H1 (cell line): Measurements from ENCODE around the gene DCTN3. TPM values are rescaled to one million over a fixed set of nuclear protein-coding genes. Genes with fewer than 3 reads are reported as not detected.

Experiments used
- CHD1 ChIP-seq: IDR thresholded peaks from 2 replicates; pipeline ENCODE4 v1.6.1; 2012; ENCODE audit warnings: low read depth, low read length, improper control_type of control experiment
- CHD2 ChIP-seq: IDR thresholded peaks from 2 replicates; pipeline ENCODE4 v1.6.1; 2012; ENCODE audit warnings: low read length, improper control_type of control experiment
- EP300 ChIP-seq, 2 experiments: IDR thresholded peaks; 1 replicate in 1 of 2; 2 replicates in 1 of 2; pipeline ENCODE4 v1.6.1; 2011 to 2012; ENCODE audit warnings: low read depth in 2 of 2, low read length in 2 of 2, mild to moderate bottlenecking in 2 of 2, borderline replicate concordance in 1 of 2, inconsistent platforms in 1 of 2, moderate library complexity in 1 of 2
- EZH2 ChIP-seq: fragments of 200-600 bp; sonication (generic); IDR thresholded peaks from 2 replicates; pipeline ENCODE4 v1.7.1; 2012; ENCODE audit warnings: low read depth, mild to moderate bottlenecking, moderate library complexity, low read length, inconsistent platforms; ENCODE audit not compliant: severe bottlenecking
- HDAC2 ChIP-seq, 2 experiments: fragments of 300-600 bp in 1 of 2; sonication (generic) in 1 of 2; IDR thresholded peaks; 2 replicates each; pipeline ENCODE4 v1.6.1; 2011 to 2012; ENCODE audit warnings: low read depth in 2 of 2, low read length in 2 of 2, mild to moderate bottlenecking in 2 of 2, moderate library complexity in 2 of 2, borderline replicate concordance in 1 of 2, inconsistent platforms in 1 of 2
- JUN ChIP-seq: IDR thresholded peaks from 2 replicates; pipeline ENCODE4 v1.6.1; 2011; ENCODE audit warnings: low read depth, mild to moderate bottlenecking, improper control_type of control experiment, low read length
- MAX ChIP-seq: IDR thresholded peaks from 2 replicates; pipeline ENCODE4 v1.6.1; 2012; ENCODE audit warnings: inconsistent platforms
- POLR2A ChIP-seq, 2 experiments: IDR thresholded peaks; 1 replicate in 1 of 2; 2 replicates in 1 of 2; pipeline ENCODE4 v1.6.1; 2011; ENCODE audit warnings: low read depth in 2 of 2, low read length in 2 of 2, mild to moderate bottlenecking in 2 of 2; ENCODE audit errors: control extremely low read depth in 1 of 2
- RBBP5 ChIP-seq: IDR thresholded peaks from 2 replicates; pipeline ENCODE4 v1.7.1; 2012; ENCODE audit warnings: low read depth, mild to moderate bottlenecking, inconsistent platforms, low read length, moderate library complexity, borderline replicate concordance
- RXRA ChIP-seq: IDR thresholded peaks from 2 replicates; pipeline ENCODE4 v1.6.1; 2011; ENCODE audit warnings: low read depth, mild to moderate bottlenecking, low read length, moderate library complexity; ENCODE audit not compliant: insufficient read depth
- SIN3A ChIP-seq, 2 experiments: IDR thresholded peaks in 1 of 2; conservative IDR thresholded peaks in 1 of 2; 2 replicates each; pipeline ENCODE4 v1.6.1; 2011 to 2012; ENCODE audit warnings: low read length in 2 of 2, improper control_type of control experiment in 1 of 2, low read depth in 1 of 2, mild to moderate bottlenecking in 1 of 2
- SIX5 ChIP-seq: IDR thresholded peaks from 2 replicates; pipeline ENCODE4 v1.6.1; 2011; ENCODE audit warnings: mild to moderate bottlenecking, low read depth, low read length
- polyA plus RNA-seq, 7 experiments: library from polyadenylated mRNA; depleted of rRNA in 3 of 7; stranded (reverse) in 5 of 7; unstranded in 2 of 7; fragments of >200 nt in 5 of 7; fragments of 200-250 nt in 2 of 7; gene quantifications; 1 replicate in 5 of 7; 2 replicates in 1 of 7; 4 replicates in 1 of 7; pipeline versions ENCODE4 v1.2.1 to v1.2.3, GENCODE V29; 2011 to 2013; ENCODE audit warnings: missing spikeins in 2 of 7, mixed read lengths in 2 of 7
- total RNA-seq: library from RNA; stranded (reverse); fragmentation: NEBNext Ultra II Directional; extraction: Animal tissue kit (Norgen Biotek cat#: 25700); gene quantifications from 2 replicates; pipeline ENCODE4 v1.2.1, GENCODE V29; 2021
- TF ChIP-seq, protein P1 (sequence below): IDR thresholded peaks from 2 replicates; pipeline ENCODE4 v1.6.1; 2012; ENCODE audit warnings: inconsistent platforms
- TF ChIP-seq, protein P2 (sequence below): IDR thresholded peaks from 2 replicates; pipeline ENCODE4 v1.6.1; 2011; ENCODE audit warnings: low read depth, mild to moderate bottlenecking, low read length; ENCODE audit not compliant: insufficient read depth
- TF ChIP-seq, protein P3 (sequence below), 3 experiments: IDR thresholded peaks; 1 replicate in 2 of 3; 2 replicates in 1 of 3; pipeline versions ENCODE4 v1.5.1 to v1.6.1; 2011; ENCODE audit warnings: low read length in 3 of 3, mild to moderate bottlenecking in 3 of 3, inconsistent platforms in 2 of 3, low read depth in 1 of 3, moderate library complexity in 1 of 3; ENCODE audit not compliant: insufficient read depth in 1 of 3; ENCODE audit errors: control extremely low read depth in 1 of 3

The DCTN3 gene
- total and polyA plus RNA-seq, 2 of the 8 experiments (the other 6 are each of a cell fraction or from before 2014, with no cell fraction given): 25.6 to 39.2 TPM

DNA sequence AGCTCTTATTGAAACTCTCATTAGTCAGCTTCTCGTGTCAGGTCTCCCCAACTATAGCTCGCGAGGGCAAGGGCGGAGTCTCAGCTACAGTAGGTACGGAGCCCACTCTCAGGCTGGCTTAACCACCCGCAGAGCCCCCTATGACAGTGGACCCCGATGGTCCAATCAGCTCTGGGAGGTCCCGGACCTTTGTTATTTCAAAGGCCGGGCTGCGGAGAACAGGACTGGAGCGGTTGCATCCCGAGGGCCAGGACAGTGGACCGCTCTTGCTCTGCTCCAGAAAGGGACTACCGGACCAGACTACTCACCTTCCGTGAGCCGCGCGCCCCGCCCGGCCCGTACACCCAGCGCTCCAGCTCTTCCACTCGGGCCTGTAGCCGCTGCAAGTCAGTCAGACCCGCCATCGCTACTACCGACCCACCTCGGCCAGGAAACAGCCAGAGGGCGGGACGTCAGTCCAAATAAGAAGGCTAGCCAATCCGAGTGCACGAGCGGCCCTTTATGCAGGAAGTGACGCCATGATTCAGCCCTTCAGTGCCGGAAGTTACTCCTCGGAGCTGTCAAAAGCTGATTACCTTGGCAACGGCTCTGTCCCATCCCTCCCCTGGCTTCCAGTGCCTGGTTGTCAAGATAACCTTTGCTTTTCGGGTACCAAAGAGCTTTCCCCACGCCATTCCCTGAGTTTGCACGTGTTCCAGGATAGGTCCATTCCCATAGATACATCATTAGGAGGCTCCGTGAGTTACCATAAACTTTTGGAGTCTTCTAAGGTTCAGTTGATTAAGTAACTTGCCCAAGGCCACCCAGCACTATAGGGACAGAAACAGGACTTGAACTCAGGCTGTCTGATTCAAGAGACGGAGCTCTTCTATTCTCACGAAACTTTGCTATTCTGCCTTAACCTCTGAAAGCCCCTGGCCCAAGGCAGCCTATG lies at the start of gene DCTN3 (continued):
- no peak for TF ChIP-seq EP300 (IDR thresholded peaks at IDR 0.05; ENCODE audit: borderline replicate concordance in 1 of 2, low read depth in 2 of 2, low read length in 2 of 2)
- no peak for TF ChIP-seq POLR2A (IDR thresholded peaks at IDR 0.05; ENCODE audit: control extremely low read depth in 1 of 2, low read depth in 2 of 2, low read length in 2 of 2)
- TF ChIP-seq HDAC2 (IDR thresholded peaks at IDR 0.05; ENCODE audit: borderline replicate concordance in 1 of 2, low read depth in 2 of 2, low read length in 2 of 2): no peak
- no peak for TF ChIP-seq RXRA
- peak; percentile 78 to 98; a peak in 3 of 4 replicates for TF ChIP-seq SIN3A (conservative IDR thresholded peaks at IDR 0.05 in 1 of 2, IDR thresholded peaks at IDR 0.05 in 1 of 2; ENCODE audit: low read depth in 1 of 2, low read length in 2 of 2)
- TF ChIP-seq, protein P1, sequence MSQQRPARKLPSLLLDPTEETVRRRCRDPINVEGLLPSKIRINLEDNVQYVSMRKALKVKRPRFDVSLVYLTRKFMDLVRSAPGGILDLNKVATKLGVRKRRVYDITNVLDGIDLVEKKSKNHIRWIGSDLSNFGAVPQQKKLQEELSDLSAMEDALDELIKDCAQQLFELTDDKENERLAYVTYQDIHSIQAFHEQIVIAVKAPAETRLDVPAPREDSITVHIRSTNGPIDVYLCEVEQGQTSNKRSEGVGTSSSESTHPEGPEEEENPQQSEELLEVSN: no peak
- no peak for TF ChIP-seq RBBP5
- TF ChIP-seq, protein P2, sequence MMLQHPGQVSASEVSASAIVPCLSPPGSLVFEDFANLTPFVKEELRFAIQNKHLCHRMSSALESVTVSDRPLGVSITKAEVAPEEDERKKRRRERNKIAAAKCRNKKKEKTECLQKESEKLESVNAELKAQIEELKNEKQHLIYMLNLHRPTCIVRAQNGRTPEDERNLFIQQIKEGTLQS: no peak
- TF ChIP-seq CHD2: no peak; the same call in 1 of the 2 replicates
- TF ChIP-seq EZH2: no peak
- TF ChIP-seq CHD1: no peak
- TF ChIP-seq, protein P3, sequence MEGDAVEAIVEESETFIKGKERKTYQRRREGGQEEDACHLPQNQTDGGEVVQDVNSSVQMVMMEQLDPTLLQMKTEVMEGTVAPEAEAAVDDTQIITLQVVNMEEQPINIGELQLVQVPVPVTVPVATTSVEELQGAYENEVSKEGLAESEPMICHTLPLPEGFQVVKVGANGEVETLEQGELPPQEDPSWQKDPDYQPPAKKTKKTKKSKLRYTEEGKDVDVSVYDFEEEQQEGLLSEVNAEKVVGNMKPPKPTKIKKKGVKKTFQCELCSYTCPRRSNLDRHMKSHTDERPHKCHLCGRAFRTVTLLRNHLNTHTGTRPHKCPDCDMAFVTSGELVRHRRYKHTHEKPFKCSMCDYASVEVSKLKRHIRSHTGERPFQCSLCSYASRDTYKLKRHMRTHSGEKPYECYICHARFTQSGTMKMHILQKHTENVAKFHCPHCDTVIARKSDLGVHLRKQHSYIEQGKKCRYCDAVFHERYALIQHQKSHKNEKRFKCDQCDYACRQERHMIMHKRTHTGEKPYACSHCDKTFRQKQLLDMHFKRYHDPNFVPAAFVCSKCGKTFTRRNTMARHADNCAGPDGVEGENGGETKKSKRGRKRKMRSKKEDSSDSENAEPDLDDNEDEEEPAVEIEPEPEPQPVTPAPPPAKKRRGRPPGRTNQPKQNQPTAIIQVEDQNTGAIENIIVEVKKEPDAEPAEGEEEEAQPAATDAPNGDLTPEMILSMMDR (IDR thresholded peaks at IDR 0.05; ENCODE audit: control extremely low read depth in 1 of 3, insufficient read depth in 1 of 3, low read depth in 1 of 3, low read length in 3 of 3): peak in 1 of 3 experiments; percentile 6; a peak in 1 of 4 replicates
- no peak for TF ChIP-seq JUN
- TF ChIP-seq SIX5: no peak
- TF ChIP-seq MAX: 0 out of 2 replicates have a peak, but pooled peaks have one; percentile 45
